OCI-M2 (cell line): Measurements from ENCODE around the gene AGA.

Experiments
- DNase-seq: peaks from one replicate; lab custom pipeline; 2025; ENCODE audit not compliant: unreplicated experiment; lab: John Stamatoyannopoulos, UW

Gene AGA

DNA sequence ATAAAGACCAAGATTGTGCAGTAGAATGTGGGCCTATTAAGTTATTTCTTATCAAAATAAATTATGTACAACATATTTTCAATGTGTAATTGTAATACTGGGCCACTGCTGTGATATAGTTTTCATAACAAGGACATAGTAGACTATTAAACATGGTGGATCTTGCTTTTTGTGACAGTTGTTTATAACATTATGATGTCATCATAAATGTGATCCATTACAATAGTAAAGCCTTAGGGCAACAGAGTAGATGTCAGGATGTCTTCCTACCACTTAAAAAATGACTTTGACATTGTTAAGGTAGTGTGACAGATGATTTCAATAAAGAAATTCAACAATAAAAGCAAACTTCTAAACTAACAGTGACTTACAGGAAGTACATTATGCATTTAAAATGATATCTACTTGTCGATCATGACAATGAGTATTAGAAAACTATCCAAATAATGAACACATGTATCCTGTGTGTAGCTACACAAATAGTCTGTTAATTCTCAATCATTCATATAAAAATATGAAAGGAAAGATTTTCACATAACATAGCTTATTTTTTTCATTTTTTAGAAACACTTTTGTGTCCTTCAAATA is 5.3 kb upstream of the AGA start:
- no peak for DNase-seq

DNA sequence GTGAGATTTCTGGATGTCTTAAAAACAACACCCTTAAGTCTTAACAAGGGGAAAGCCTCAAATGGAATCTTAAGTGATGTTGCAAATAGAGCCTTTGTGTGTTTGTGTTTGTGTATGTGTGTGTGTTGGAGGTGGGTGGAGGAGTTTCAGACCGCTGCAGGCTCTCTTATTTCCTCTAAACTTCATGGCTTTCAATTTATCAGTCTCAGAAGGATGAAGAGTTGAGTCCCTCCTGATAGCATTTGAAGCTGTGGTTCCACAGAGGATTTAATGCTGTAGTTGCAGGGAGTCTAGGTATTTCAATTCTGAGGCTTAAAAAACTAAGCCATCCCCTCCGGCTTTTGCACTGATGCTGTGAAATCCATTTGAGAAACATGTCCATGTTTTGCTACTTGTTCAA is 4.3 kb upstream of the AGA start:
- DNase-seq = no peak

DNA sequence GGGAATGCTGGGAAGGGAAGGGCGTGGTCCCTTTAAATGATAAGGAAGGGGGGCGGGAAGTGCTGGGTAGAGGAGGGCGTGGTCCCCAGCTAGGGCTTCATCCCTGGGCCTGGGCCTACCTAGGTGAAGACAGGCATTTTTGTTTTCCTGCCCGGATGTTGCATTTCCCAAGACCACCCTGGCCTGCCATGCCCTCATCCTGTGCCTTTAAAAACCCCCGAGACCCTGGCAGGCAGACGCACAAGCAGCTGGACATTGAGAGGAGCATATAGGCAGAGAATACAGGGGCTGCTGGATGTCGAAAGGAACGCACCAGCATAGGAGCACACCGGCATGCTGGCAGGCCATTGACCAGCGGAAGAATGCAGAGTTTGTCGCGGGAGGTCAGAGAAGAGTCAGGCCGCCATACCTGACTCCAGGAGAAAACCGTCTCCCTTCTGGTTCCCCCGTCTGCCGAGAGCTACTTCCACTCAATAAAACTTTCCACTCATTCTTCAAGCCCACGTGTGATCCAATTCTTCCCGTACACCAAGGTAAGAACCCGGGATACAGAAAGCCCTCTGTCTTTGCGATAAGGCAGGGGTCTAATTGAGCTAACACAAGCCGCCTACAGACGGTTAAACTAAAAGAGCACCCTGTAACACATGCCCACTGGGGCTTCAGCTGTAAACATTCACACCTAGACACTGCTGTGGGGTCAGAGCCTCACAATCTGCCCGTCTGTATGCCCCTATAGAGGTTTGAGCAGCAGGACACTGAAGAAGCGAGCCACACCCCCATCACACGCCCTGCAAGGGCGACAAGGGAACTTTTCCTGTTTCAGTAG is 2.9 kb upstream of the AGA start:
- DNase-seq = no peak

DNA sequence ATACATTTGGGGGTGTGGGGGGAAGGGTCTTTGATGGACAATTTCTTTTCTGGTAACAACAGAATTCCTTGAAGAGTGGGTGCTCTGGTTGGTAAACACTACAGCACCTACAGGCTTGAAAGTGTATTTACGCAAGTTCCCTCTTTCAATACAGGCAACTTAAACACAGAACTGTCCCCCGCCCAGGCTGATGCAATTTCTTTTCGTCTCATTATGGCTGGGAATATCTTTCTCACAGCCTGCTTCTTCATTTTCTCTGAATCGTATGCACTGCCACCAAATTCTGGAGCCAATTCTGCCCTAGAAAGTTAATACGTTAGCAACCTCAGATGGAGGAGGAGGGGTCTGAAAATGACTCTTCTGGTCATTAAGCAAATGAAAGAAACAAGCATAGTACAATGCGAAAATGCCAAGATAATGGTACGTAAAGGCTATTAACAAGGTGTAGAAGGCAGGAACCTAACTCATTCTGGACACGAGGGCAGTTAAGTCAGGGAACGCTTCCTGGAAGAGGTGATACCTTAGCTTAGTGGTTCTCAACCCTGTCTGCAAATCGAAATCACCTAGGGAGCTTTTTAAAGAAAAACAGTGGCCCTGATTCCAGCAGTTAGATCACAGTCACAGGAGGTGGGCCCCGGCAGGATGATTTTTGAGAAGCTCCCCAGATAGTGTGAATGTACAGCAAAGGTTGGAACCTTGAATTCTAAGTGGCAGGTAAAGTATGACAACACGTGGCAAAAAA is 1.0 kb downstream of the AGA start:
- DNase-seq = peak; percentile 13

DNA sequence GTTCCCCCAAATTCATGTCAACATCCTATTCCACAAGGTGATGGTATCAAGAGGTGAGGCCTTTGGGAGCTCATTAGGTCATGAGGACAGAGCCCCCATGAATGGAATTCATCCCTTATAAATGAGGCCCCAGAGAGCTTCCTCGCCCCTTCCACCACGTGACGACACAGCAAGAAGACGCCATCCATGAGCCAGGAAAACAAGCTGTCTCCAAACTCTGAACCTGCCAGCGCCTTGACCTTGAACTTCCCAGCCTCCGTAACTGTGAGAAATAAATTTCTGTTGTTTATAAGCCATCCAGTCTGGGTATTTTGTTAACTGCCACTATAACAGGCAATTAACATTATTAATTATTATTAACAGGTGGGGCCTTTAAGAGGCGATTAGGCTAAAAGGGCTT is 5.8 kb downstream of the AGA start:
- no peak for DNase-seq

DNA sequence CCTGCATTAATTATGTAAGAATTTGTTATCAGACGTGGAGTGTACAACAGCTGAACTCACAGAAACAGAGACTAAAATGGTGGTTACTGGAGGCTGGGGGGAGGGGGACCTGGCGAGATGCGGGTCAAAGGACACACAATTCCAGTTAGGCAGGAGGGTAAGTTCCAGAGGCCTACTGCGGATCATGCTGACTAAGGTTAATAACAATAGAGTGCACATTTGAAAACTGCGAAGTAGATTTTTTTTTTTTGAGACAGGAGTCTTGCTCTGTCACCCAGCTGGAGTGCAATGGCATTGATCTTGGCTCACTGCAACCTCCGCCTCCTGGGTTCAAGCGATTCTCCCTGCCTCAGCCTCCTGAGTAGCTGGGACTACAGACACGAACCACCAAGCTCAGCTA is 7.6 kb downstream of the AGA start:
- no peak for DNase-seq

DNA sequence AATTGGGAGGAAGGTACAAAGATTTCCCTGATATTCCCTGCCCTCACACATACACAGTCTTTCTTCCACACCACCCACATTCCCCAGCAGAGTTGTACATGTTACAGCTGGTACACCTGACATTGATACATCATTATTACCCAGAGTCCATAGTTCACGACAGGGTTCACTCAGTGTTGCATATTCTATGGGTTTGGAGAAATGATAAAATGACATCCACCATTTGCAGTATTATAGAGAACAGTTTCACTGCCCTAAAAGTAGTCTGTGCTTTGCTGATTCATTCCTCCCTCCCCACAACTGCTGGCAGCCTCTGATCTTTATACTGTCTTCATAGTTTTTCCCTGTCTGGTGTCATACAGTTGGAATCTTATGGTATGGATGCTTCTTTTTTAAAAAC is 15.0 kb downstream of the AGA start:
- DNase-seq = no peak

DNA sequence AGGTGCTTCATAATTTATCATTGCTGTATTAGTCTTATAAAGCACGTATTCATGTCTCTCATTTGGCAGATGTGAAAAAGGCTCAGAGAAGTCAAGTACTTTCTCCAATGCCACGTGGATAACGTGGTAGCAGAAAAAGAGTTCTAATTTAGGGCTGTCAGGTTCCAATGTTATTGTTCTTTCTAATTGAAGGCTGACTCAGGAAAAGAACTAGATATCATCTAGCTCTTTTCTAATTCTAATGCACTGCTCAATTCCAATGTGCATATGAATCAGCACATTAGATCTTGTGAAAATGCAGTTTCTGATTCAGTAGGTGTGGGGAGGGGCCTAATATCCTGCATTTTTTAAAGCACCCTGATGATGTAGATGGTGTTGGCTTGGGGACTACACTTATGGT is 22.8 kb downstream of the AGA start:
- DNase-seq = no peak

DNA sequence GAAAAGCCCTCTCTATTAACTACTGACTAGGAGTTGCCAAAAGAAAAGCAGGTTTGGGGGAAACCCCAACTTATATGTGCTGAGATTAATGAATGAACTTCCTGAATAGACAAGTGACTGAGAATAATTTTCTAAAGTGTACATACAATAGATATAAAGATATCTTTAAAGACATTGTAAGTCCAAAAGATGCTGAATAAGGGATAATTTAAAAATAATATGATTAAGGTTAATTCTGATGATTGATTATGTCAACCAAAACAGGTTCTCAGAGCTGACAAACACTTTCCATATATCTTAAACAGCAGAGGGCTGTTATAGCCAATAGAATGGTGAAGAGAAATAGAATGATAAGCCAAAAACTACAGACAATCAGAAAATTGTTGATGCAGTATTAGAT is 28.6 kb downstream of the AGA start:
- DNase-seq = no peak

DNA sequence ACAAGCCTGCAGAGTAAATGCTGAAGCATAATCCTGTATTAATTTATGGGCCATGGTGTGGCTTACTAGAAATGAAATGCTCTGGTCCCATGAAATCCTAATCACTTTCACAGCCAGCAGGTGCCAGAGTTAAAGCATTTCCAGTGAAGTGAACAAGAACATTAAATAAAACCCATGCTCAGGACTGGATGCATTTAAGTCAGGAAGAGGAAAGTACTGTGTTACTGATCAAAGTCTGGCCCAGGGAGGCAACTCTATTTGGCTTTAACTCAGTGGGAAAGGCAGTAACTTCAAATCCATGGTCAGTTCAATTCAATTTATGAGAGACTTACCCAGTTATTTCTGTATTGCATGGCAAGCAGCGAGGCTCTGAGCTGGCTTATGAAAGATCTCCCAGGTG is 29.2 kb downstream of the AGA start:
- DNase-seq = no peak

DNA sequence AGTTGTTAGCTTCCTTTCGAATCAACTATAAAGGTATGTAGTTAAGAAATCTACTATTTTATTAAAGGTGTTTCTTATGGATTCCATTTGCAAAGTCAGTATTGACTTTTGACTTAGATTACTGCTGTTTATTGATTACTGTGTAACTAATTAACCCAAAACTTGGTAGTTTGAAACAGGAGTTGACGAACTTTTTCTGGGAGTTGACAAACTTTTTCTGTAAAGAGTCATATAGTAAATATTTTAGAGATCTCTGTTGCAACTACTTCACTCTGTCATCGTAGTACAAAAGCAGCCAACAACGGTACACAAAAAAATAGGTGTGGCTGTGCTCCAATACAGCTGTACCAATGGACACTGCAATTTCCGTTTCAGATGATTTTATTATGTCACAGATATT is 30.2 kb downstream of the AGA start:
- no peak for DNase-seq

DNA sequence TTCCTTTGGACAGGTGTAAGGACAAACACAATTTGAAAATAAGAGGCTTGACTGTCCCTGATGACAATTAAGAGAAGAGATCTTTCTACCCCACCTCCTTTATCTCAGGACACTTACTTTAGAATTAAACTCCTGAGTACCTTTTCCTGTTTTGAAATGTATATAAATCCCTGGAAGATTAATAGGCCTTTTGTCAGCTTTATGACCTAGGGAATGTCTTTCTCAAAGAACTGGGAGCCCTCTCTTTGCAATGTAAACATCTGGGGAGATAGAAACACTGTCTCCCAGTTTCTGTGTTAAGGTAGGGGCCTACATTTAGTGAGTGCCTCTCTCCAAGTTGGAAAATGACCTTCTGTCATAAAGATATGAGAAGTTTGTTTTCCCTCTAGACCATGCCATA is 31.7 kb downstream of the AGA start:
- no peak for DNase-seq

DNA sequence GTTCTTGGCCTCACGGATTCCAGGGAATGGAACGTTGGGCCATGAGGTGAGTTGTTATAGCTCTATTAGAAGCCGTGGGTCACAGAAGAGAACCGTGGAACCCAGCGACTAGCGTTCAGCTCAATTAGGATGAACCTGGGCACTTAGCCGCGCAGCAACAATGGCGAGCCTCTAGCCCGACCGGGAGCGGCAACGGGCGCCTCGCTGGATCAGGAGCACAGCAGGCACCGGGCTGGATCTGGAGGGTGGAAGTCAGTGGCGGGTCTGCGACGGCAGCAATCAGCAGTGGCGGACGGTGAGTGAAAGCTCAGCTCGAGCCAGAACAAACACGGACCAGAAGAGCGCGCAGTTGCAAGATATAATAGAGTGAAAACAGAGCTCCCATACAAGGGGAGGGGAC is 34.2 kb downstream of the AGA start:
- DNase-seq = no peak

DNA sequence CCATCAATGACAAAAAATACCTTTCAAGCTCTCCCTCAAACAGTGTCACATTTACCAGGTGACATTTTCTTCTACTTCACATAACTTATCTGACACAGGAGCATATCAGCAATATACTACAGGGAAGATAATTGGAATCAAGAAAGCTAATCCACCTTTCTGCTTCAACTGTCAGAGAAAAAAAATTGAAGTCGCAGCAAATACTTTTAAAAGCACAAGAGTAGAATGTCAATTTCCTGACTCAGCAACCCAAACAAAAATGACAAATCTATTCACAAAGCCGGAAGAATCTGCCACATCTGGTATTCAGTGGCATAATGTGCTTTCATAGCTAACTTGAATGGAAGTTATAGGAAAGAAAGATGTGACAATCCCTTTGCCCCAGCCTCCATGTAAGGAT is 36.7 kb downstream of the AGA start:
- DNase-seq = no peak

DNA sequence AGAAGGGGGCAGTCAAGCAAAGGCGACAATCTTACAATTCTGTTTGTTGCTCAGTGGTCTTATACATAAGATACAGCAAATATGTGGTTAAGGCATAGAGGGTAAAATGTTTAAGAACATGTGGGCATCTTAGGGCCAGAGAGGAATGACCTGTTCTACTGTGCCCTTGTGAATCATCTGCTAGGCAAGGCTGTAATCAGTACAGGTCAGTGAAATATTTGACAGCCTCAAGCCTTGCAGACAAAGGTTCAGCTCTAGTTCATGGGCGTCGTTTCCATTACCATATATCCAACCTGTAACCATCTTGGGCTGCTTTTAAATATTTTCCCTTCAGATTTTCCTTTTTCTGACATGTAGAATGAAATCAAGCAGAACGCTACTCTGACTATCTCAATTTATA is 37.3 kb downstream of the AGA start:
- DNase-seq = no peak

DNA sequence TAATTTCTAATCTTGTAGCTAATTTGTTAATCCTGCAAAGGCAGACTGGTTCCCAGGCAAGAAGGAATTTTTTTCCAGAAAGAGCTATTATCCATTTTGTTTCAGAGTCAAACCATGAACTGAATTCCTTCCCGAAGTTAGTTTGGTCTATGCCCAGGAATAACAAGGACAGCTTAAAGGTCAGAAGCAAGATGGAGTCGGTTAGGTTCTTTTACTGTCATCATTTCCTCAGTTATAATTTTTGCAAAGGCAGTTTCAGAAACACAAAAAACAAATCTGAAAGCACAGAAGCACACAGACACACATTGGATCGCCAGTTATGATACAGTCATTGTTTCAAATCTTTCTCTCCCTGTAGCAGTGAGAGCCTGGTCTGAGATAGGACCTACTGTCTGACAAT is 37.9 kb downstream of the AGA start:
- DNase-seq = no peak

DNA sequence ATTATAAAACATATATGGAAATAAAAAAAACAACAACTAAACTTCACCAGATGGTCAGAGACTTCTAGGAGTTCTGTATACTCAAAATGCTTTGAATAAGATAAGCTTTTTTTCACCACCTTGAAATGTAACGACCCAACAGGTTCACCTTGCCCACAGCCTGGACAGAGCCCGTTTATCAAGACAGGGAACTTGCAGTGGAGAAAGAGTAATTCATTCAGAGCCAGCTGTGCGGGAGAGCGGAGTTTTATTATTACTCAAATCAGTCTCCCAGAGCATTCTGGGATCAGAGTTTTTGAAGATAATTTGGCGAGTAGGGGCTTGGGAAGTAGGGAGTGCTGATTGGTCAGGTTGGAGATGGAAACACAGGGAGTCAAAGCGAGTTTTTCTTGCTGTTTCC is 38.5 kb downstream of the AGA start:
- DNase-seq = no peak

DNA sequence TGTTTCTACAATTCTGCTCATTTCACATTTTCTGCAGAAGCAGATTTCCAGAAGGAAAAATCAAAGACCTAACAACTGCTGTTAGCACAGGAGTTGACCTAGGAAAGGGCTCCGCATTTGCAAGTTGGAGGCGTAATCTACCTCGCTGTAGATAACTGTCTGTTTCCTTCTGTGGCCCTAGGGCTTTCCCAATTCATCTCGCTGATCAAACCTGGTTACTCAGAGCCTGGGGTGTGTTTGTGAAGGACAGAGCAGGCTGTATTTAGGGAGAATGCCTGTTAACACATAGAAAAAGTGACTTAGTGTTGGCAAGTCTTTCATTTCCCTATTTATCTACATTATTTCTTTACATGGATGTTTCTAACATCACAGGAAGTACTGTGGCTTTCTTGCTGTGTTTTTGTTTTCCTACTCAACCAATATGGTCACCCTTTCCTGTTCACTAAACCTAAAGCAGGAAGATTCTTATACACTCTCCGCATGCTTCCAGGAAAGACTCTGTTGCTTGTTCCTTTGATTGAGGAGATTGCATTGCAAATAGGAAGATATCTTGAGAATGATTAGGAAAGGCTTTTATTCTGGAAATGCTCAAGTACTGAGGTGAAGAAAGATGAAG is 40.5 kb downstream of the AGA start:
- DNase-seq = no peak

DNA sequence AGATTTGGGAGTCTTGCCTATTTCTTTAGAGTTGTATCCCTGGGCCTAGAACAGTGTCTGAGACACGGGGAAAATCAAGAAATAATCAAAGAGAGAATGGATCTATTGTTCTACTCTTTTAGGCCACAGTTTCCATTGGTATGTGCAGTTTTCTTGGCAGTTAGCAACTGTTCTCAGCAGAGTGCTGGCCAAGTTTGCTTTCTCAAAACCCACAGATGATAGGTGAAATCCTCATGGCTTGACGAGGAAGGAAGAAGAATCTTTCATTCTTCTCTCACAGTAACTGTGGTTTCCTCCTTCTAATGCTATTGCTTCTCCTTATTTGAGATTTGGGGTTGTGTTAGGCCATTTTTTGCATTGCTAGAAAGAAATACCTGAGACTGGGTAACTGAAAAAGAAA is 42.2 kb downstream of the AGA start:
- DNase-seq = no peak

DNA sequence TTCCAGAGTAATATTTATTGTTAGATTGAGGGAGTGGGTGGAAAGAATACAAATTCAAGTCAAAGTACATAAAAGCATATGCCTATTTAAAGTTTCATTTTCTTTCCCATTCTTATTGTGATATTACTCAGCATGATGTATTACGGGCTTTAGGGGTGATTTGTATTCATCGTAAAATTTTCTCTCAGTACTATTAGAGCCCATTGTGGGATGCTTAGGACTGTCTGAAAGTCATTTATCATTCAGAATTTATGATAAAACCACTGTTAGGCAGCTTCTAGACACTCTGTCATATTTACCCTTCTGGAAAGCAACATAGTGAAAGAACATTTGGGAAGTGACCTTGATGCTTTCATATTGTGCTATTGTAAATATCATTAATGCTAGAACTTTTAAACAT is 45.9 kb downstream of the AGA start:
- no peak for DNase-seq

DNA sequence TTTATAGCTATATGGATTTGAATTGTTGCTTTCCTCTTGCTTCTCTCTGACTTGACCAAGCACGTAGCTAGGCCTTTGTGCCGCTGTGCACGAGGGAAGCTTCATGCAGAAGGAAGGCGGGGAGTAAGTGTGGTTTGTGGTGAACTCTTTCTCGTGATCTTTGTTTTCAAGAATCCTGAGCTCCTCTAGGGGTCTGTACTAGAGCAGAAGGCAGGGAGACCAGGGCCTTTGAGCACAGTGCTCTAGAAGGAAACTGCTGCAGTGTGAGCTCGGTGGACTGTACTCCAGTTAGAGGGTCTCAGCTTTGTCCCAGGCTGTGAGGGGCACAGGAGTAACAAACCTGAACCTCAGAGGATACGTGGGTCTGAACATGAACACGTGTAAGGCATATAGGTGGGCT is 49.0 kb downstream of the AGA start:
- no peak for DNase-seq

DNA sequence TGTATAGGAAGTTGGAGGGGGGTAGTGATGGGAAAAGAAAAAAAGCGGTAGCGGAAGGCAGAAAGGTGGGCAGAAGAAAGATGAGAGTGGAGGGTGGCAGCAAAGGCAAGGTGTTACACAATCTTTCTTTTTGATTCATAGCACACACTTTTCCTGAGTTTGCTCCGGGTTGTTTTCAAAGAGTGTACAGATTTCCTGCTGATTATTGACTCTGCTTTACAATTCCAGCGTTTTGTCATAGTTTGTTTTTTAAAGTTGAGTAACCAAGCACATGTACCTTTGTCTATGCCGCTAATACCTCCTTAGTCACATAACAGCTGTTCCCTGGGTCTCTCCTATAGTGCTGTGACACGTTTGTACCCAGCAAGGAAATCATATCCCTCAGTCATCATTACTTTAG is 50.3 kb downstream of the AGA start:
- DNase-seq = no peak
